H1 (cell line): ENCODE data around the gene ADAMTS3. TPM values are rescaled to one million over a fixed set of nuclear protein-coding genes. Genes with fewer than 3 reads are reported as not detected.
A peak's percentile ranks its signal among the peaks of the same experiment; 100 is the strongest.

Experiments
- HDAC6 ChIP-seq: IDR thresholded peaks from one replicate; pipeline ENCODE4 v1.7.1; 2012; ENCODE audit warnings: low read depth, mild to moderate bottlenecking, inconsistent platforms, low read length, moderate library complexity
- NANOG ChIP-seq: IDR thresholded peaks from 2 replicates; pipeline ENCODE4 v1.6.1; 2011; ENCODE audit warnings: low read length, low read depth, mild to moderate bottlenecking, inconsistent platforms; ENCODE audit not compliant: insufficient read depth, poor library complexity, severe bottlenecking
- polyA plus RNA-seq, 7 experiments: library from polyadenylated mRNA; depleted of rRNA in 3 of 7; stranded (reverse) in 5 of 7; unstranded in 2 of 7; fragments of >200 nt in 5 of 7; fragments of 200-250 nt in 2 of 7; gene quantifications; 1 replicate in 5 of 7; 2 replicates in 1 of 7; 4 replicates in 1 of 7; pipeline versions ENCODE4 v1.2.1 to v1.2.3, GENCODE V29; 2011 to 2013; ENCODE audit warnings: missing spikeins in 2 of 7, mixed read lengths in 2 of 7
- total RNA-seq: library from RNA; stranded (reverse); fragmentation: NEBNext Ultra II Directional; extraction: Animal tissue kit (Norgen Biotek cat#: 25700); gene quantifications from 2 replicates; pipeline ENCODE4 v1.2.1, GENCODE V29; 2021
- TF ChIP-seq, protein P1 (sequence below), 3 experiments: IDR thresholded peaks; 1 replicate in 2 of 3; 2 replicates in 1 of 3; pipeline versions ENCODE4 v1.5.1 to v1.6.1; 2011; ENCODE audit warnings: low read length in 3 of 3, mild to moderate bottlenecking in 3 of 3, inconsistent platforms in 2 of 3, low read depth in 1 of 3, moderate library complexity in 1 of 3; ENCODE audit not compliant: insufficient read depth in 1 of 3; ENCODE audit errors: control extremely low read depth in 1 of 3

Gene ADAMTS3
- total and polyA plus RNA-seq, 2 of the 8 experiments (the other 6 are each of a cell fraction or from before 2014, with no cell fraction given), result 1.3 to 3.4 TPM

DNA sequence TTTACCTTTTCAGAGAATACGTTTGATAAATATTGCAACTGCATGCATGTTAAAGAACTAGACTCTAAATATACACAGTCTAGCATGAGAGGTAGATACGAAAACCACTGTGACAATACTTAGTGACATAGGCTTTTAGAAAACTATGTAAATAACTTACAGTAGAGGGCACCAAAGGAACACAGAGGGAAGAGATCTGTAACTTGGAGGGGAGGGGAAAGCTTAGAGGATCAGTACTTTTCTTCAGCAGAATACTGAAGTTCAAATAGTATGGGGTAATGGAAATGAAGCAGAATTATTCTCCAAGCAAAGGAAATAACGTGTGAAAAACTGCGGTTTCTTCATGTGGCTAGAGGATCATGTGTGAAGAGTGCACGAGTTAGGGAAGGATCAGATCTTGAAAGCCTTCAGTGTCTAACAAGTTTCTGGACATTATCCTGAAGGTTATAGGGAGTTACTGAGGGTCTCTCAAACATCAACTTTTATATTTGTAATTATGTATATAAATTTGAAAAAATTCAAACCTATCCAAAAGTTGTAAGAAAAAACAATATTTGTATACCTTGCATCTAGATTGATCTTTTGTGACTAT is 273.0 kb downstream of the ADAMTS3 start (continued):
- TF ChIP-seq NANOG (no peak), HDAC6 (no peak)
- TF ChIP-seq, protein P1, sequence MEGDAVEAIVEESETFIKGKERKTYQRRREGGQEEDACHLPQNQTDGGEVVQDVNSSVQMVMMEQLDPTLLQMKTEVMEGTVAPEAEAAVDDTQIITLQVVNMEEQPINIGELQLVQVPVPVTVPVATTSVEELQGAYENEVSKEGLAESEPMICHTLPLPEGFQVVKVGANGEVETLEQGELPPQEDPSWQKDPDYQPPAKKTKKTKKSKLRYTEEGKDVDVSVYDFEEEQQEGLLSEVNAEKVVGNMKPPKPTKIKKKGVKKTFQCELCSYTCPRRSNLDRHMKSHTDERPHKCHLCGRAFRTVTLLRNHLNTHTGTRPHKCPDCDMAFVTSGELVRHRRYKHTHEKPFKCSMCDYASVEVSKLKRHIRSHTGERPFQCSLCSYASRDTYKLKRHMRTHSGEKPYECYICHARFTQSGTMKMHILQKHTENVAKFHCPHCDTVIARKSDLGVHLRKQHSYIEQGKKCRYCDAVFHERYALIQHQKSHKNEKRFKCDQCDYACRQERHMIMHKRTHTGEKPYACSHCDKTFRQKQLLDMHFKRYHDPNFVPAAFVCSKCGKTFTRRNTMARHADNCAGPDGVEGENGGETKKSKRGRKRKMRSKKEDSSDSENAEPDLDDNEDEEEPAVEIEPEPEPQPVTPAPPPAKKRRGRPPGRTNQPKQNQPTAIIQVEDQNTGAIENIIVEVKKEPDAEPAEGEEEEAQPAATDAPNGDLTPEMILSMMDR (IDR thresholded peaks at IDR 0.05; ENCODE audit: control extremely low read depth in 1 of 3, insufficient read depth in 1 of 3, low read depth in 1 of 3, low read length in 3 of 3), result peak in 2 of 3 experiments; percentile 37 to 56; a peak in 2 of 4 replicates
- TF ChIP-seq, all 59 proteins: peak for 3
